Measurements from ENCODE around the gene SNX17.

DNA sequence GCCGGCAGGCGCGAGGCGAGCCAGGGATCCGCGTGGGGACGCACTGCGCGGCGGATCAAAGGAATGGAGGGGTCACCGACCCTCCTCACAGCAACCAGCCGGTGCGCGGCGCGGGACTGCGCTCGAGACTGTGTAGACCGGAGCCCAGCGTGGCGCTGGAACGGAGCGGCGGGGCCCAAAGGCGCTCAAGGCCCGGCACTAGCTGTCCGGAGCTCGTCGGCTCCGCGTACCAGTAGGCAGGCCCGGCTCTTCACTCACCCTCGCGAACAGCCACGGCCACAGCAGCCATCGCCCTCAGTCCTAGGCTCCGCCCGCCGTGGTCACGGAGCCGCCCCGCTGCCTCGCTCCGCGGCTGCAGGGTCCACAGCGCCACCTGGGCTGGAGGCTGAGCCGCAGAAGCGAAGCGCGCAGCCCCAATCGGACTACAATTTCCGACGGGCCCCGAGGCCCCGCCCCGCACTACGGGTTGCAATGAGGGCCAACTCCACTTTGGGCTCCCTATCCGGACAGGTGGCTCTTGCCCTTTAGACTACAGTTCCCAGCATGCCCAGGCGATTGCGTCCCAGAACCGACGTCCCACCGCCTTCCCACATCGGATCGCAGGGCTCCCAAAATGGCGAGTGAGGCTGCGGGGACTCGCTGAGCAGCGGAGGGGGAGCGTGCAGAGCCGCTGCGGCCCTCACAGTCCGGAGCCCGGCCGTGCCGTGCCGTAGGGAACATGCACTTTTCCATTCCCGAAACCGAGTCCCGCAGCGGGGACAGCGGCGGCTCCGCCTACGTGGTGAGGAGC, at the start of gene SNX17, which contains the start of gene EIF2B4:
- TF ChIP-seq, protein P1, sequence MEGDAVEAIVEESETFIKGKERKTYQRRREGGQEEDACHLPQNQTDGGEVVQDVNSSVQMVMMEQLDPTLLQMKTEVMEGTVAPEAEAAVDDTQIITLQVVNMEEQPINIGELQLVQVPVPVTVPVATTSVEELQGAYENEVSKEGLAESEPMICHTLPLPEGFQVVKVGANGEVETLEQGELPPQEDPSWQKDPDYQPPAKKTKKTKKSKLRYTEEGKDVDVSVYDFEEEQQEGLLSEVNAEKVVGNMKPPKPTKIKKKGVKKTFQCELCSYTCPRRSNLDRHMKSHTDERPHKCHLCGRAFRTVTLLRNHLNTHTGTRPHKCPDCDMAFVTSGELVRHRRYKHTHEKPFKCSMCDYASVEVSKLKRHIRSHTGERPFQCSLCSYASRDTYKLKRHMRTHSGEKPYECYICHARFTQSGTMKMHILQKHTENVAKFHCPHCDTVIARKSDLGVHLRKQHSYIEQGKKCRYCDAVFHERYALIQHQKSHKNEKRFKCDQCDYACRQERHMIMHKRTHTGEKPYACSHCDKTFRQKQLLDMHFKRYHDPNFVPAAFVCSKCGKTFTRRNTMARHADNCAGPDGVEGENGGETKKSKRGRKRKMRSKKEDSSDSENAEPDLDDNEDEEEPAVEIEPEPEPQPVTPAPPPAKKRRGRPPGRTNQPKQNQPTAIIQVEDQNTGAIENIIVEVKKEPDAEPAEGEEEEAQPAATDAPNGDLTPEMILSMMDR (IDR thresholded peaks at IDR 0.05) = peak; percentile 68 to 91 (median 91)
- TF ChIP-seq POLR2A (IDR thresholded peaks at IDR 0.05) = peak; percentile 59
